ENCODE data around the gene AHCY.

DNA sequence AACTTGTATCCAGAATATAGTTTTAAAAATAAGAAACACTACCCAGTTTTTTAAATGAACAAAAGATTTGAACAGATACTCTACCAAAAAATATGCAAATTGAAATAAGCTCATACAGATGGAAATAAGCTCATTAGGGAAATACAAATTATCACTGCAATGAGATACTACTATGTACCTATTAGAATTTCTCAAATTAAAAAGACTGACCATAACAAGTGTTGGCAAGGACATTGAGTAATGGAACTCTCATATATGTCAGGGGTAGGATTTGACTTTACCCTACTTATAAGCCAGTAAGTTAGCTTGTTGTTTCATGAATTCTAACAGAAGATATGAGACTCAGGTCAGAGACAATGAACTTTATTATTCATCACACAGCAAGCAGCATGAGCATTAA, 71.5 kb downstream of the AHCY start:
- TF ChIP-seq EP300 (IDR thresholded peaks at IDR 0.05; ENCODE audit: borderline replicate concordance) = no peak
- TF ChIP-seq, protein P1, sequence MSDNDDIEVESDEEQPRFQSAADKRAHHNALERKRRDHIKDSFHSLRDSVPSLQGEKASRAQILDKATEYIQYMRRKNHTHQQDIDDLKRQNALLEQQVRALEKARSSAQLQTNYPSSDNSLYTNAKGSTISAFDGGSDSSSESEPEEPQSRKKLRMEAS (IDR thresholded peaks at IDR 0.05) = no peak
- no peak for TF ChIP-seq CREB1 (IDR thresholded peaks at IDR 0.05; ENCODE audit: low read depth)
- TF ChIP-seq RAD21 (IDR thresholded peaks at IDR 0.05; ENCODE audit: low read depth) = no peak
- no peak for TF ChIP-seq TCF12 (IDR thresholded peaks at IDR 0.05; ENCODE audit: low read depth)
- TF ChIP-seq TAF1 (IDR thresholded peaks at IDR 0.05; ENCODE audit: low read depth) = no peak
- TF ChIP-seq, protein P2, sequence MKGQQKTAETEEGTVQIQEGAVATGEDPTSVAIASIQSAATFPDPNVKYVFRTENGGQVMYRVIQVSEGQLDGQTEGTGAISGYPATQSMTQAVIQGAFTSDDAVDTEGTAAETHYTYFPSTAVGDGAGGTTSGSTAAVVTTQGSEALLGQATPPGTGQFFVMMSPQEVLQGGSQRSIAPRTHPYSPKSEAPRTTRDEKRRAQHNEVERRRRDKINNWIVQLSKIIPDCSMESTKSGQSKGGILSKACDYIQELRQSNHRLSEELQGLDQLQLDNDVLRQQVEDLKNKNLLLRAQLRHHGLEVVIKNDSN (IDR thresholded peaks at IDR 0.05) = no peak
- TF ChIP-seq, protein P3, sequence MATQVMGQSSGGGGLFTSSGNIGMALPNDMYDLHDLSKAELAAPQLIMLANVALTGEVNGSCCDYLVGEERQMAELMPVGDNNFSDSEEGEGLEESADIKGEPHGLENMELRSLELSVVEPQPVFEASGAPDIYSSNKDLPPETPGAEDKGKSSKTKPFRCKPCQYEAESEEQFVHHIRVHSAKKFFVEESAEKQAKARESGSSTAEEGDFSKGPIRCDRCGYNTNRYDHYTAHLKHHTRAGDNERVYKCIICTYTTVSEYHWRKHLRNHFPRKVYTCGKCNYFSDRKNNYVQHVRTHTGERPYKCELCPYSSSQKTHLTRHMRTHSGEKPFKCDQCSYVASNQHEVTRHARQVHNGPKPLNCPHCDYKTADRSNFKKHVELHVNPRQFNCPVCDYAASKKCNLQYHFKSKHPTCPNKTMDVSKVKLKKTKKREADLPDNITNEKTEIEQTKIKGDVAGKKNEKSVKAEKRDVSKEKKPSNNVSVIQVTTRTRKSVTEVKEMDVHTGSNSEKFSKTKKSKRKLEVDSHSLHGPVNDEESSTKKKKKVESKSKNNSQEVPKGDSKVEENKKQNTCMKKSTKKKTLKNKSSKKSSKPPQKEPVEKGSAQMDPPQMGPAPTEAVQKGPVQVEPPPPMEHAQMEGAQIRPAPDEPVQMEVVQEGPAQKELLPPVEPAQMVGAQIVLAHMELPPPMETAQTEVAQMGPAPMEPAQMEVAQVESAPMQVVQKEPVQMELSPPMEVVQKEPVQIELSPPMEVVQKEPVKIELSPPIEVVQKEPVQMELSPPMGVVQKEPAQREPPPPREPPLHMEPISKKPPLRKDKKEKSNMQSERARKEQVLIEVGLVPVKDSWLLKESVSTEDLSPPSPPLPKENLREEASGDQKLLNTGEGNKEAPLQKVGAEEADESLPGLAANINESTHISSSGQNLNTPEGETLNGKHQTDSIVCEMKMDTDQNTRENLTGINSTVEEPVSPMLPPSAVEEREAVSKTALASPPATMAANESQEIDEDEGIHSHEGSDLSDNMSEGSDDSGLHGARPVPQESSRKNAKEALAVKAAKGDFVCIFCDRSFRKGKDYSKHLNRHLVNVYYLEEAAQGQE (IDR thresholded peaks at IDR 0.05; ENCODE audit: low read depth) = no peak
- TF ChIP-seq NFIC (IDR thresholded peaks at IDR 0.05) = no peak
- TF ChIP-seq ZBTB7A (IDR thresholded peaks at IDR 0.05; ENCODE audit: low read depth) = no peak
- TF ChIP-seq TEAD4 (IDR thresholded peaks at IDR 0.05) = no peak
- TF ChIP-seq EGR1 (IDR thresholded peaks at IDR 0.05) = no peak

Measured in Ishikawa (cell line).